HG02763 (cell line): ENCODE data around the gene CREB3L4.

Experiments
- ATAC-seq: cut with Tn5 transposase; IDR thresholded peaks from one replicate; pipeline ENCODE4 v1.9.1; 2021; ENCODE audit warnings: mild to moderate bottlenecking, moderate library complexity; ENCODE audit not compliant: unreplicated experiment

Gene CREB3L4, protein sequence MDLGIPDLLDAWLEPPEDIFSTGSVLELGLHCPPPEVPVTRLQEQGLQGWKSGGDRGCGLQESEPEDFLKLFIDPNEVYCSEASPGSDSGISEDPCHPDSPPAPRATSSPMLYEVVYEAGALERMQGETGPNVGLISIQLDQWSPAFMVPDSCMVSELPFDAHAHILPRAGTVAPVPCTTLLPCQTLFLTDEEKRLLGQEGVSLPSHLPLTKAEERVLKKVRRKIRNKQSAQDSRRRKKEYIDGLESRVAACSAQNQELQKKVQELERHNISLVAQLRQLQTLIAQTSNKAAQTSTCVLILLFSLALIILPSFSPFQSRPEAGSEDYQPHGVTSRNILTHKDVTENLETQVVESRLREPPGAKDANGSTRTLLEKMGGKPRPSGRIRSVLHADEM

DNA sequence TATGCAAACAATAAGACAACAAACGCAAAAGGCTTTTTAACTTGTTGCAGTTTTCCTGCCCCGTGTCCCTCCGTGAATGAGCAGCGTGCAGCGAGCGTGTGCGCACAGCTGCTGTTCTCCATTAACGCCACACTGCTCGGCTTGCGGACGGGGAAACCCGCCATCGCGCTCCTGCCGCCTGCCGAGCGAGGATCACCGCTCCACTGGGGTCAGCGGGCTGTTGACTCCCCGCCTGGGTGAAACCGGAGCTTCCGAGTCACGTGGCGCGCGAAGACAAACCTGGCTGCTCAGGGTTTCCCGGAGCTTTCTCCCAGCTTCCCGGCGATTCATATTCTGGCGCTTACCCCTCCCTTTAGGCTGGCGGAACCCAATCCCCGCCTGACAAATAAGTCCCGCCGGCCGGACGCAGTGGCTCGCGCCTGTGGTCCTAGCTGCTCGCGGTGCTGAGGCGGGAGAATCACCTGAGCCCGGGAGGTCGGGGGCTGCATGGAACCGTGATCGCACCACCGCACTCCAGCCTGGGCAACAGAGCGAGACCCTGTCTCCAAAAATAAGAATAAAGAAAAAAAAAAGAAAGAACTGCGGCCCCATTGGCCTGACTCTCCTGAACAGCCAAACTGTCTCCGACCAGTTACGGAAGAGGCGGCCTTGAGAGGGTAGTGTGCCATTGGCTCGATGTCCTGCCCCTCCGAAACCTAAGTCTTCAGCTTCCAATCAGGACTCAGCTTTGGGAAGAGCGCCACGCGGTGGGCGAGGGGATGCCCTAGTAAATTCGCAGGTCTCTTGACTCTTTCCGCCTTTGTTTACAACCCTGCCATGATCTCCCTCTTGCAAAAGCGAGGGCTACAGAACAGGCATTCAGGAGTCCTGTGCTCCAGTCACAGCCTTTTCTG, at the start of gene CREB3L4:
TSS of gene CREB3L4 (plus strand) at position 796 of the 893 bp plus-strand sequence. CDS start 624 bp downstream, outside the sequence.
- peak; percentile 59 for ATAC-seq

DNA sequence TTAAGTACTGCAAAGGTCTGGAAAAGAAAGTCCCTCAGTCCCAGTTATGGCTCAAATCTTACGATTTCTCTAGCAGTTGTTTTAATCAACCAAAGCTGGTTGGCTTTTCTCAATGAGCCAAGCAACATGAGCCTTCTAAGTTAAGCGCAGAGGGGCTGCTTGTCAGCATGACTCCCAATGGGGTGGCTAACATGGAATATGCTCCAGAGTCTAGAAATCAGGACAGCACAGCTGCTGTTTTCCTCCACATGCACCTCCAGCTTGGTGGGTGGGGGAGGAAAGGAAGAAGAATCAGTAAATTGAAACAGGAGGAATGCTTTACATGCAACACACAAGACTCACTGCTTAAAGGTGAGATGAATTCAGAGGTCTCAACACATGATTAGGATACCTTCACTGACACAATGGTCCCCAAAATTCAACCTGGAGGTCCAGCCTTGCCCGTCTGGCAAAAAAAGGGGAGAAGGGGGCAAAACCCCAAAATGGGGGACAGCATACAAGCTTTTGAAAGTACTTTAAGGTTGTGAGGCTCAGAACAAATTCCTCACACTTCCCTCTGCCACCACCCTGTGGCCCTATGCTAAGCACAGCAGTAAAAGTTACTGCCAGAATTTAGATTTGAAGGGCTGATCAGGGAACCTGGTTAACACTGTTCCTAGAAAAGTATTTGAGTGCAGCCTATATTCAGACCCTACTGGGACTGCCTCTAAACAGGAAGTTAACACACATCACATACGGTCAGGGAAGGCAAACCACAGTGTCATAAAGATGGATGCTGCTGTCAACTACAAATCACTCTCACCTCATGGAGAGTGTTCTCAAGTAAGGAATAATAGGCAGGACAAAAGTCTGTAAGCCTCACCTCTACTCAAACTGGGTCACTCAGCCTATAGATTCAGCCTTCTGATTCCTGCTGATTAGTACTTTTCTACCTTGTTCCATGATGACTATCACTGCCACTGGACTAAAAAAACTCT, 47.5 kb upstream of the CREB3L4 start:
- no peak for ATAC-seq

DNA sequence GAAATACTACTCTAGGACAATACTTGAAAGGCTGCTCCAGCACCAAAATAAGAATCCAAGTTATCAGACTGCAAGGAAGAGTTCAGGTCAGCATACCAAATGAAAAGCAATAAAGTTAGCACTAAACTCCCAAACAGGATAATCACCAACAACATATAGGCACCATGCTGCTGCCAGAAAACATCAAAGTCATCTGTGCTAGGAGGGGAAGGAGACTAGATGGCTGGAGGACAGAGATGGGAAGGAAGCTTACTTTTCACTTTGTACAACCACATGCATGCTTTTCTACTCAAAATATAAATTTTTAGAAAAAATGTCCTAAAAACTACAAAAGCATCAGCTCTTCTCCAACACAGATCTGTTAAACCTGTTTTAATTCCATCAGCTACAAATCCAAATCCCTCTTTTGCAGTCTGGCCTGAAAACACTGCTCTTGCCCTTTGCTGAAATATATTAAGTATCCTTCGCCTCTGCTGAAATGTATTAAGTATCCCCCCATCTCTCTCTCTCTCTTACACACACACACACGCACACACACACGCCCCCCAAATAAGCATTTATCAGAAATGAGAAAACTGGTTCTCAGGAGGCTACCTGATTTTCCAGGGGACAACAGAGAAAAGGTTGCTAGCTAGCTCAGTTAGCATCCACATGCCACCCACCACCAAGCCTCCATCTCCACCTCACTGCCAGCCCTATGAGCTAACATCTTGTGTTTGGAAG, 46.5 kb upstream of the CREB3L4 start:
- no peak for ATAC-seq

DNA sequence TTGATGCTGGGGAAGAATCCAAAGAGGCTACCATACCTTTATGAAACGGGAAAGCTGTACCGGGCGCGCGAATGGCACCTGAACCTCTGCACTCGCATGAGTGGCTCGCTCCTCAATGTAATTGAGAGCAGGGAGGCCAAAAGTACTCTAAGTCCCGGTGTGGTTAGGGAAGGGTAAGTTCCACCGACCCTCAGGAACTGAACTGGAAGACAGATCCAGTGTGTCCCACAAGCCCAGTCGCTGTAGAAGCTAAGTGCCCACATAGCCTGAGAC, 46.0 kb upstream of the CREB3L4 start:
- ATAC-seq: no peak

DNA sequence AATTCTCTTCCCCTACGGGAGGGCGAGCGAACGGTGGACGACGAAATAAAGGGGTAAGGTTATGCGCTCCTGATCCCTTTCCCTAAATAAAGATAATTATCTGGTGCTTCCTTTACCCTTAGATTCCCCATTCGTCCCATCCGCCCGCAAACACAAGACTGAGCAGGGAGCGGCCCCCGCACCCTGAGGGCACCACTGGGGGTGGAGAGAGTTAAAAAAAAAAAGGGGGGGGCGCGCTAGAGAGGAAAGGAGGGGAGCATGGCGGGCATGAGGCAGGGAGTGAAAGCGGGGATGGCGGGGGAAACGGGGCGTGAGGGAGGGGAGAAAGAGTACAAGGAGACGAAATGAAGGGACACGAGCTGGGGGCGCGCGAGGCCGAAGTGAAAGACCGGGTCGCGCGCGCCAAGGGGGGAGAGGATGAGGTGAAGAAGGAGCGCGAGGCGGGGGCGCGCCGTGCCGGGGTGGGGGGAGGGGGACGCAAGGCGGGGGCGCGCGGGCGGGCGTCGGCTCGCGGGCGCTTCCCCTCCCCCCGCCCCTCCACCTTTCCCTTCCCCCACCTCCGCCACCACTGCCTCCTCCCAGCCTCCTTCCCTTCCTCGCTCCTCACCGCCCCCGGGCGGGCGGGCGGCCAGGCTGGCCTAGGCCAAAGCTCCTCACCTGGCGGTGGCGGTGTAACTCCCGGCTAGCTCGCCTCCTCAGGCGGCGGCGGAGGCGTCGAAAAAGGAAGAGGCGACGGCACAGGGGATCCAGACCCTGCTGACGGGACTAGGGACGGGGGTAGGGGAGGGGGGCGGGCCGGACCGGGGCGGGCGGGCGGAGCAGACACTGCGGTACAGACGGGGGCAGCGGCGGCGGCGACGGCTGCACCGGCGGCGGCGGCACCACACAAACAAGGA, 45.4 kb upstream of the CREB3L4 start:
- peak; percentile 19 for ATAC-seq

DNA sequence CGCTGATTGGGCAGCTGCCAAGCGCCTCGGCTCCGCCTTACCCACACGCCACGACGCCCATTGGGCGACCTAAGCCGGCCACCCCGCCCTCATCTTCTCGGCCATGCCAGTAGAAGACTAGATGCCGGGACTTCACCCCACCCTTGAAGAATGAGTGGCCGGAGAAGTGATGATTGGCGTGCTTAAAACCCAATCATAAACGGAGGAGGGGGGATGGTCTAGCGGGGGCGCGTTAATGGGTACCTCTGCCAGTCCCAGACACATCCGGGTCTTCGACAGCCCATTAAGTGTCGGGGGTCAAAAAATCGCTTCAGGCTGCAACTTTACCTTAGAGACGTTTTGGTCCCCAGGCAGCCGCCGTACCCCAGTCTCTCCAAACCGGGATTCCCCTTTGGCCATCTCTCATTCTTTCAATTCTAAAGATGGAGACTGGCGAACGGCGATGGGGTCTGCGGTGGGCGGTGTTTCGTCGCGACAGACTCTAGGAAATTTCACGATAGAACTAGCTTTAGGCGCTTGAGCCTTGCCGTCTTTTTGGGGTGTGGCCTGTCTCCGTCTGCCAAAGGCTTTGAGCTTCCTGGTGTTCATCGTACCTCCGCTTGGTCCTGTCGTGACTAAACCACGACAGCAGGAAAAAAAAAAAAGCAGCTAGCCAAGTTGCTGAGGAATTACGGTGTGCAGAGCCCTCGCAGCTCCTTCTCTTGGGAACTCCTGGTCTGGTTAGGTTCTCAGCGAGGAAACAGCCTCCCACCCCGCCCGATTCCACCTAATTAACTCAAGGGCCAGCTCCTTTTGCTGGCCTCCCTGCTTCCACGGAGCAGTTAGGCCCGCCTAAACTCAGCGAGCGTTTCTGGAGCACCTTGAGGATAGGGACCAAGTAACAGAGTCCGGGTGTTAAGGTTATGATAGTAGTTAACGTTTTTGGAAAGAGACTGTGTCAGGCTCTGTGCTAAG, 44.5 kb upstream of the CREB3L4 start, which contains the start of gene GATAD2B:
TSS of gene GATAD2B (minus strand) at position 1 of the 954 bp plus-strand sequence. CDS start 94,625 bp downstream, outside the sequence.
- ATAC-seq: peak; percentile 95

DNA sequence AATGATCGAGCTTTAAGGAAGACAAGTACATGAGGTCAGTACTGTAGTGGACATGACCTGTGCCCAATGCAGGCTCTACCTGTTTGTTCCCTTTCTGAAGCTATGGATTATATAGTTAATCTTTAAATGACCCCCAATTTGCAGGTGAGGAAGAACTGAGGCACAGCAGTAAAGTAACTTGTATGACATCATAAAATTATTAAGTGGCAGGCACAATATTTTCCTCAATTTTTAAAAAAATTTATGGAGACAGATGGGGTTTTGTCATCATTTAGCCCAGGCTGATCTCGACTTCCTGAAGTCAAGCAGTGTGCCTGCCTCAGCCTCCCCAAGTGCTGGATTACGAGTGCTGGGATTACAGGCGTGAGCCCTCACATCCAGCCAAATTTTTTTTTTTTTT, 41.3 kb upstream of the CREB3L4 start:
- no peak for ATAC-seq

DNA sequence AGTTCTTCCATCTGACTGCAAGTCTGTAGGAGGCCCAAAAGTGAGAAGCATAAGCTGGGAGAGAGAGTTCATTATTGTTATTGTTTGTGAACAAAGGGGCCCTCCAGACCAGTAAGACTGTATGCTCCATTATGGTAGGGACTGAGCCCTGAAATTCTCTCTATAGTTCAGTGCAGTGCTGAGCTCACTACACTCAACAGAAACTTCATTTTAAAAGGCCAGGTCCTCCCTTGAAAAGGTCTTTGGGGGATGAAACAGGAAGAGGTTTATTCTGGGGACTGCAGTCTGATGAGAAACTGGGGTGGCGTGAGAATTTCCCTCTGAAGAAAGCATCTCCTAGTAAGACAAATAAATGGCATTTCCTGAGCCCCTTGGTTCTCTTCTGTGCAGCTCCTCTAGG, 39.5 kb upstream of the CREB3L4 start:
- no peak for ATAC-seq

DNA sequence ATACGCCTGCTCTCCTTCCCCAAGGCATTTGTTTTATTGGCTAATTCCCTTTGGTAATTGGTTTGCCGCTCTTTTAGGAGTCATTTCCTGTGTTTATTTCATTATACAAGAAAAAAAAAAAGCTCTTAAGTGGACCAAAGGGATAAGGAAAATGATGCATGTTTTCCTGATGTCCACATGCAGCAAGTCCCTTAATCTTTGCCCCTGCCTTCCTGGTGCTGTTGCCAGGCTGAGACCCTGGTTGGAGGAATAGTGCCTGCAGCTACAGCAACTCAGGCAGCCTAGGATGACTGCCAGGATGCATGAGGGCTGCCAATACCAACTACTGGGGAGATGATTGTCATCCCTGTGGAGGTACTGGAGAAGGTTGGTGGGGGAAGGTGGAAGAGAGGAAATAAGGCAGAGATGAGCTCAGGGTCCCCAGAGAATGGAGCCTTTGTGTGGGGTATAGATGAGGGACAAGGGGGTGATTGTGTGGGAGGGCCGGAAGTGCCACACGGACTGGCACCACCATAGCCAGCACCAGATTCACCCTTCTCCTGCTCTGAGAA, 38.8 kb upstream of the CREB3L4 start:
- no peak for ATAC-seq

DNA sequence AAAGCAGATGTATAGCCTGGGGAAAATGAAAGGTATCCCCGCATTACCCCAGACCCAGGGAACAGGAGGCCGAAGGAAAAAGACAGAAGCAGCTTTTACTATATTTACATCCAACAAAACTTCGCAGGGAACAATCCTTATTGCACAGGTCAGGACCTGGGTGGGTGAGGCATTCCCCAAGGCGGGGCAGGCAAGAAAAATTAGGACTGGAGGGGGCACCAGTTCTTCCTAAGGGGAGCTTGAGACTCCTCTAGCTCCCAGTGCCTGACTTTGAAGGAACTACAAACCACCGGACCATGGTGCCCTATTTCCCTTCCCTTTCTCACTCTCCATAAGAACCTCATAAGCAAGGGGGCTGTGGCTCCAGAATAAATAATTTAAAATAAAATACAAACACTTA, 38.3 kb upstream of the CREB3L4 start:
- ATAC-seq: no peak

DNA sequence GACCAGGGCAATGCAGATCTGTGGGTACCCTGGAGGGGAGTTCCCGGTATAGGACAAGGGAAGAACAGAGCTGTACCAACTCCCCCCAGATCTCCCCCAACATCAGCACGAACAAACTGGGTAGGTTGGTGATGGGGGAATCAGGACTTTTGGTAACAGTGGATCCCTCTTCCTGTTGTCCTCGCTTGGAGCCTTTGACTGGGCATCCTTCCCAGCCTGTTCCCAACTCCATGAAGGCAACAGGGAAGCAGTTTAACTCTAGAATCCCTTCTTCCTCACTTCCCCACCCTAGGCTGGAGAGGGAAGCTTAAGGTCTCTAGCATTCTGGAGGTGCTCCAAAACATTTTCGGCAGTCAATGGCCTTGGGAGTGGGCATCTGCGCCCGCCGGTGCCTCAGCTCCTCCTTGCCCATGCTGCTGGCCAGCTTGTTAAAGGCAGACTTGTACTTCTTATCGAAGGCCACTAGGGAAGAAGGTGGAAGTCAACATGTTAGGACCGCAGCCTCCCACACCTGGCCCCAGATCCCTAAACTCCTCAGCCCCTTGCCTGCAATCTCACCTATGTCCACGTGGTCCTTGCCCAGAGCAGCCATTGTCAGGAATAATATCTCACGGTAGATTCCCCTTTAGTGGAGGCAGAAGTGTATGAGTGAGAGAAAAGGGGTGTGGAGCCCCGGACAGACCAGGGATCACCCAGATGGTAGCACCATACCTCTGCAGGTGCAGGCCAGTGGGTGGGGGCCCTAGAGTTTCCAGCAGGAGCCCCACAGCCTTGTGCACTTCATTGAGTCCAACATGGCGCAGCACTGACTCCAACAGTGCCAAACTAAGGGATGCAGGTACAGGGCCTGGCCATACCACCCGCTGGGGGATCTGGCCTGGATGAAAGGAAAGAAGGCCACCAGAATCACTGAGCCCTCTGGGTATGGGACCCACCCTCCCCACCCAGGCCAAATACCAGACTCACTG, 37.4 kb upstream of the CREB3L4 start:
- no peak for ATAC-seq

DNA sequence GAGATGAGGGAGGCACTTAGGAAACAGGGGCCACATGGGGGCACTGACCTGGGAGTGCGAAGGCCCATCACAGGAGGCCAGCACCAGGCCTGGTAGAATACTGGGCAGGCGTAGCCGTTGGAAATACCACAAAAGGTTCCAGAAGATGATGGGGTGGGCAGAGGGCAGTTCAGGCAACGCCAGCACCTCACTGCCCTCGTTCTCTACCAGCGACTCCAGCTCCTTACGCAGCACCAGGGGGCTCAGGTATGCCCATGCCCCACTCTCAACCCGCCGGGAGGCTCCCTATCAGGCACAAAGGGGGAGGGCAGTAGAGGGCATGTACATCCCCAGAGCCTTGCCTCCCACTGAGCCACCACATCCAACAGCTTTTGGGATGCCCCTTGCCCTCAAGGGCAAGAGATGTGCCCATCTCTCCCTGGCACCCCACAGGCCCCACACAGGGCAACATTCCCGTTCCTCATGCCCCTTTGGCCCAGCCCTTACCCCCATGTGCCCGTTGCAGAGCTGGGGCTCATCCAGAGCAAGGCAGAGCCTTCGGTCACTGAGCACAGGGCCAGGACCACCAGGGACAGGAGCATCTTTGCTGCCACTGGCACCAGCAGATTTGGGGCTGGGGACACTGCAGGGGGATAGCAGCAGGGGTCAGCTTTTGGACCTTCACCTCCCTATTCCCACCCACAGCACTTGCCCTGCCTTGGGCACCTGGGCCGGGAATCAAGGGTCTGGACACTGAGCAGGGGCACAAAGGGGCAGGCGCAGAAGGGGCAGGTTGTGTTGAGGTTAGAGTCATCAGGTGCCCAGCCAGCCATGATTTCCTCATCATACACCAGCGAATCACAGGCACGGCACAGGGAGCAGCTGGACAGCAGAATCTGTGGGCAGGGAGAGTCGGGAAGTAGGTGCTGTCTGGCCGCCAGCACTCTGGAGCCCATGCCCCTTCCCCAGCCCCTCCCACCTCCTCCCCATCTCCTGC, 35.3 kb upstream of the CREB3L4 start:
- no peak for ATAC-seq

DNA sequence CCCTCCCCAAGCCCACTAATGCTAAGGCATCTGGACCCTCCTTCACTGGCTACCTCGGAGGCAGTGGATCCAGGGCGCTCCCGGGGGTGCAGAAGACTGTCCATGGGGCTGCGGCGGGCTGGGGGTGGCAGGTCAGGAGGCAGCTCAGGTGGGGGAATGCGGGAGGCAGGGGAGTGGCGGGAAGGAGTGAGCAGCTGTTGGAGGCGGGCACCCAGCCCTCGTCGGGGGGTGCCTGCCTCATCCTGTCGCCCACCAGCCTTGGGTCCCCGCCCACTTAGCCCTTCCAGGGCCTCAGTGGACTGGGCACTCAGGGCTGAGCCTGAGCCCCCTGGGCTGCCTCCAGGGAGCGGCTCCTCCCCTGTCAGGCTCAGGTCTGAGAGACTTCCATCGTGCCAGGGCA, 34.3 kb upstream of the CREB3L4 start:
- no peak for ATAC-seq

DNA sequence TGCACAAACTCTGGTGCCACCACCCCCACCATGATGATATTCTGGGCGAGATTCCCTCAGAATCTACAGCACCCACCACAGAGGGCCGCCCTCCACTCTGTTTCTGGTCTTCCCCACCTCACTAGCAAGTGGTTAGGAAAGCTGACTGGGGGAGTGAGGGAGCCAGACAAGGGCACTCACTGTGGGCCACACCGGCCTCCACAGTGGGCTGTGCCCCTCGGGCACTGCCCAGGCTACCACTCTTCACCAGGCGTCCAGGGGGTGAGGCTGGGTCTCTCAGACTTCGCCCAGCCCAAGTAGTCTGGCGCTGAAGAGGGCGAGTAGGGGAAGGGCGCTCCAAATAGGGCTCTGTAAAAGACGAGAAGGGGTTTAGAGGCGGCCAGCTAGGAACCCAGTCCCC, 33.7 kb upstream of the CREB3L4 start:
- no peak for ATAC-seq

DNA sequence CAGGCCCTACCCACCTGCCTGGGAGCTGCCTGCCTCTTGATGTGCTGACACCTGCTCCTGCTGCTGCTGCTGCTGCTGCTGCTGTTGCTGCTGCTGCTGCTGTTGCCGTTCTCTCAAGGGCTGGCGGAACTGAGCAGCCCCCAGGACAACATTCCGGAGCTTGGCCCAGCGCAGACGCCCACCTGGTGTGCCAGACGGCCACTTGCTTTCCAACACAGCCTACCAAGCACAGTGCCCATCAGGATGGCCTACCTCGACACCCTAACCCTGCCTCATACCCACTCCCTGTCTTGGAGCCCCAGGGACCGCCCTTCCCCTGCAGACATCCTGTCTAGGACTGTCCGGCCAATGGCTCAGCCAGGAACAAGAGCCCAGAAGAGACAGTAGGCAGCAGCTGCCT, 33.0 kb upstream of the CREB3L4 start:
- no peak for ATAC-seq
